Measurements from ENCODE around the gene BORCS8.
"Not testable (repeated sequence)": the region's sequence is repeated elsewhere in the genome, so short reads cannot be mapped to it uniquely, and the experiment has no call there.

The BORCS8 gene

DNA sequence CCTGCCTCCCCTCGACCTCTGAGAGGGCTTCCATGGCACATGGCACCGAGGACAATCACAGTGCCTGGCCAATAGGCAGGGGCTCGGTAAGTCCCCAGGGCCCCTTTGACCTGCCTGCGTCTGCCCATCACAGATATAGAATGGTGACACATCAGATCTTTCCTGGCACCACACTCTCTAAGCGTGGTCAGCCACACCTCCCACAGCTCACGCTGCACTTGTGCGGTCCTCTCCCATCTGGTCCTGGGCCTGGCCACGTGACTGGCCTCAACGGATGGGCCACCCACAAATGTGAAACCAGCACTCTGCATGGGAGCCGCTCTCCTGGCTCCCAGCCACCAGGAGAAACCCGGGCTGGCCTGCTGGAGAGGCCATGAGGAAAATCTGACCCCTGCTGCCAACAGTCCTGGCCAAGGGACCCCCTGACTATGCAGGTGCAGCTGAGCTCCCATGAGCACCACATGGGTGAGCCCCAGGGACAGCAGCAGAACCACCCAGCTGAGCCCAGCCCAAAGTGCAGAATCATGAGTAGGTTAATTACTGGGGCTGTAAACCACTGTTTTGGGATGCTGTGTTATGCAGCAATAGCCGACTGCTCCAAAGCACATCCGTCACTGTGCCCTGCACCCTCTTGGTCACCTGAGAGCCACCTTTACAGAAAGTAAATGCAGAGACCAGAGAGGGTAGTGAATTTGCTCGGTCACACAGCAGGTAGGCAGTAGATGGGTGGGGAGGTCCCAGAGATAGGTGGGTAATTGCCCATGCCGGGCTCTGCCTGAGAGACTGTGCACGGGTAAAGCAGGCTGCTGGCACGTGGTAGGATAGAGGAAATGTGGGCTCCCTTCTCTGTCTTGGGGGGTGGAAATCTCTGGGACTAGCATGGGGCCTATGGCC, 12.2 kb downstream of the BORCS8 start:
- DNase-seq (ENCODE audit: low read depth) = peak; percentile 21

DNA sequence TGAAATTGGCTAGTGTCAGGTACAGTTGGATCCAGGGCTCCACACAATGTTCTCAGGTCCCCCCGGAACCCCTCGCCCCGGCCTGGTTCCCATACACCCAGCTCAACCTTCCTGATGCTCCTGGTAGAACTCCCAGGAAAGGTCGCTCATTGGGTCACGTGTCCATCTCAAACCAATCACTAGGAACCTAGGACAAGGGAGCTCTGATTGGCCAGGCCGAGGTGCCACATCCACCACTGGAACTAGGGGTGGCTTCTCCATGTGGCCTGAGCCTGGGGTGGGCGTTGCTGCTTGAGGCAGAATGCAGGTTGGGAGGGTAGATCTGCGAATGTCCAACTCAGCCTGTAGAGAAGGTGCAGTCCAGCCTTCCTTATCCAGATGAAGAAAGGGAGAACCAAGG, 15.0 kb downstream of the BORCS8 start:
- DNase-seq (ENCODE audit: low read depth) = no peak

DNA sequence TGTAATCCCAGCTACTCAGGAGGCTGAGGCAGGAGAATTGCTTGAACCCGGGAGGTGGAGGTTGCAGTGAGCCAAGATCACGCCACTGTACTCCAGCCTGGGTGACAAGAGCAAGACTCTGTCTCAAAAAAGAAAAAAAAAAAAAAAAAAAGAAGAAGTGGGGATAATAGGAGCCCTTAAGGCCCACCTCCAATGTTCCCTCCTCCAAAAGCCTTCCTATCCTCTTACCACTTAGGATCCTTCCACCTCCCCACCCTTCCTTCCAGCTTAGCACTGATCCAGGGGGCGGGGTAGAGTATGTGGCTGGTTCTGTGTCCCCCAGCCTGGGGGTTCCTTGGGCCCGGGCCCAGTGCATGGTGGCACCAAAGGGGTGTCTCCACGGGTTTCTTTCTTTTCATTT, 18.7 kb downstream of the BORCS8 start:
- DNase-seq (ENCODE audit: low read depth) = not testable (repeated sequence)

DNA sequence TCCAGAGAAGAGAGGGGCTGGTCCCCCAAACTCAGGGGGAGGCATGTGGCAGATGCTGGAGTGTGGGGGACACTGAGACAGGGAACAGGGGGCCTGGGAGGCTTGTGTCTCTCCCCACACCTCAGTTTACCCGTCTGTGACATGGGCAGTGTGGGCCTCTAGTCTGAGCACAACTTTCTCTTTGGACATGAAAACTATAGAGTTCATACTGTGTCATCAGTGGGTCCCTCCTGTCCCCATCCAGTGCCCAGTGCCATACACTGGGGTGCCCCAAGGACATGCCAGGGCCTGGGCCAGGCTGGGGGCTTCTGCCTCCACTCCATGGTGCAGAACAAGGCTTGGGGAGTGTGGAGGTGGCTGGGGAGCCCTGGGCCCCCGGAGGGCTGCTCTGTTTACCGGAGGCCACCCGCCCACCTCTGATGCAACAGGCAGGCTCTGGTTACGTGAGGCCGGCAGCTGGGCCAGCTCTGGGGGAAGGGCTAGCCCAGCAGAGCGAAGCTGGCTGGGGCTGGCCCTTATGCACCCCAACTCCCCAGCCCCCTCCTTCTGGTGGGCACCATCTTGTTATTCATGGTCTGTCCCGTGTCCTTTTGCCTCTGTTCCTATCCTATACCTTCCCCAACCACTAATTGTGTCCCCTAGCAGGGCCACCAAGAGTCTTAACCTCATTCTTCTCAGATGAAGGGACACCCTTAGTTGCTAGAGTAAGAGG, 20.0 kb downstream of the BORCS8 start:
- peak; percentile 79 for DNase-seq (ENCODE audit: low read depth)

DNA sequence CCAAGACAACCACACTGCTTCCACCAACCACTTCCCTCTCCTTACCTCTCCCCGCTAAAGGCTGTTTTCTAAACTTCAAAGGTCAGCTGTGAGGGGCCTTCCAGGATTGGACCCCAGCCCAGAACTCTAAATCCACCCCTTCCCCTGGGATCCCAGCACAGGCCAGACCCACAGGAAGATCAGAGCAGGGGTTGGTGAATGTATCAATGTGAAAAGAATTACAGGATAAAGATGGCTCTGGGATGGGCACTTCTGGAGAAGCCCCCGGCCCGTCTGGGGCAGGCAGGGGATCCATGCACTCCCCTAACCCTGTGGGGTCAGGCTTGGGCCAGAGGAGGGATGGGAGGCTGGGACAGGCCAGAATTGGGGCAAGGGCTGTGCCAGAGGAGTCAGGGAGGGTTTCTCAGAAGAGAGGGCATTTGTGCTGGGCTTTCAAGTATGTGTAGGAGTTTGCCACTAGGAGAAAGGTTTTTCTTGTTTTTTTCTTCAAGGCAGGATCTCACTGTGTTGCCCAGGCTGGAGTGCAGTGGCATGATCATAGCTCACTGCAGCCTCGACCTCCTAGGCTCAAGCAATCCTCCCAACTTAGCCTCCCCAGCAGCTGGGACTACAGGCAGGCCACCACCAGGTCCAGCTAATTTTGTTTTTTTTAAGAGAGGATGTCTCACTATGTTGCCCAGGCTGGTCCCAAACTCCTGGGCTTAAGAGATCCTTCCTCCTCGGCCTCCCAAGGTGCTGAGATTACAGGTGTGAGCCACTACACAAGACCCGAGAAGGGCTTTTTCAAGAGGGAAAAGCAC, 20.9 kb downstream of the BORCS8 start:
- DNase-seq (ENCODE audit: low read depth) = no peak

DNA sequence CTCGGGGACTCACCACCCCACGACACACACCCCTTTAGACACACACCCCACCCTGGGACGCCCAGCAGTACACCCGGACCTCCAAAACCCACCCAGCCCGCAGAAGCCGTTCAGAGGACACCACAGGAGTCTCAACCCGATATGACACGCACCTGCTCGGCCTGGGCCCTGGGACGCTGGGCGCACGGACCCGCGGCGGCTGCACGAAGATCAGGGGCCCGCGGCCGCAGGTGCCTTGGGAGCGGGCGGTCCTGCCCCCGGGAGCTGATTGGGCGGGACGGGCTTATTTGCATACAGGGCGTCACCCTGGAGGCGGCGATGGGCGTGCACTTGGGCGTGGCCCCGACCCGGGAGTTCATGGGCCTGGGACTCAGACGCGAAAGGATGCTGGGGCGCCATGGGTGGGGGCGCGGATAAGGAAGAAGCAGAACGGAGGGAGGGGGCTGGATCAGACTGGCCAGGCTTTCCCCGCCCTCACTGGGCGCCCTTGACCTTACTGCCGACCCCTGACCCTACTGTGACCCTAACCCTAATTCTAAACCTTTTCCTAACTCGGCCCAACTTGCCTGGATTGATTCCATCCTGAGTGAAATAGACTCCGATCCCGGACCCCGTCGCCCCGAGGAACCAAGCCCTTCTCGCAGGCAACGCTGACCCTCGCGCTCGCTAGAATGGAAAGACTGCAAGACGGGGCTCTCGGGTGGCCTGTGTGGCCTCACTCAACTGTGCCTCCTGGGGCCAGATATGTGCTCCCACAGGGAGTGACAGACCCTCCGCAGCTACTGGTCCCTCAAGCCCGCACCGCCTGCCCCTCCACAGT, 21.7 kb downstream of the BORCS8 start, which contains the start of gene MEF2B:
MEF2B (minus strand) TSS at position 211 of the 820 bp plus-strand sequence. CDS start 19,528 bp downstream, outside the sequence.
- peak; percentile 74 for DNase-seq (ENCODE audit: low read depth)

DNA sequence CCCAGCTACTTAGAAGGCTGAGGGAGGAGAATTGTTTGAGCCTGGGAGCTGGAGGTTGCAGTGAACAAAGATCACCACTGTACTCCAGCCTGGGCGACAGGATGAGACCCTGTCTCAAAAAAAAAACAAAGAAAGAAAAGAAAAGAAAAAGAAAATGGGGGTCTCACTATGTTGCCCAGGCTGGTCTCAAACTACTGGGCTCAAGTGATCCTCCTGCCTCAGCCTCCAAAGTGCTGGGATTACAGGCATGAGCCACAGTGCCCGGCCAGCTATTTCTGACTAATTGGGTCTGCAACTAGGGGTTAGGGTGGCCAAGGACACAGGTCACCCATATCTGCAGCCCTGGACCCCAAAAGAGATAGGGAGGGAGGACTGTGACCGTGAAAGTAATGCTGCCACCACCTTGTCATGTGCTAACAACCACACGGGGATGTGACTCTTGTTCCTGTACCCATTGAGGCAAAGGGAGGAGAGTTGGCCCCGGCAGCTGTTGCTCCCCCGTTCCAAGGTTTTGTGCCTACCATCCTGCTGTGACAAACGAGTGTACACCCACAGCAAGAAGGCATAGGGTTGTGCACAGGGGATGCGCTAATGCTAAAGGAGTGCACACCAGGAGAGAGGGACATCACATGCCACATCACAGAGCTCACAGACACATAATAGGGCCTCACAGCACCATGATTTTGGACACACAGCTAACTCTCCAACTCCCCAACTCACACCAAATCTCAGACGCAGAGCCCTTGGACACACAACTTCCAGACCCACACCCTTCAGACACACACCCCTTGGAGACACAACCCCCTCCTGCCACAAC, 22.5 kb downstream of the BORCS8 start:
- no peak for DNase-seq (ENCODE audit: low read depth)

DNA sequence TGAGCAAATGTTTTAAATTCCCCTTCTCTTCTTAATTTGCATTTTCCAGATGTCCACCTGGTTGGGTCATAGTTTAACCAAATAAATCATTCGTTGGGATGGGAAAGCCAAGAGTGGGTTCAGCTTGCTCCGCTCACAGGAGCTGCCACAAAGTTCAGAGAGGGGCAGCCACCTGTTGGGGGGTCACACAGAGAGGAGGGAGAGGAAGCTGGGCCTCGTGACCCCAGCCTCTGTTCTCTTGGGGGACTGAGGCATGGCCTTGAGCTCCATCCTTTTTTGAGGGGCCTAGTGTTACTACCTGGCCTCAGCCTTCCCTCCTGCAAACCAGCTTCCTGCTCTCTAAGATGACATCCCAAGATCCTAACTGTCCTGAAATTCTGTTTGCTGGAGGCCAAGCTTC, 24.3 kb downstream of the BORCS8 start:
- DNase-seq (ENCODE audit: low read depth) = no peak

DNA sequence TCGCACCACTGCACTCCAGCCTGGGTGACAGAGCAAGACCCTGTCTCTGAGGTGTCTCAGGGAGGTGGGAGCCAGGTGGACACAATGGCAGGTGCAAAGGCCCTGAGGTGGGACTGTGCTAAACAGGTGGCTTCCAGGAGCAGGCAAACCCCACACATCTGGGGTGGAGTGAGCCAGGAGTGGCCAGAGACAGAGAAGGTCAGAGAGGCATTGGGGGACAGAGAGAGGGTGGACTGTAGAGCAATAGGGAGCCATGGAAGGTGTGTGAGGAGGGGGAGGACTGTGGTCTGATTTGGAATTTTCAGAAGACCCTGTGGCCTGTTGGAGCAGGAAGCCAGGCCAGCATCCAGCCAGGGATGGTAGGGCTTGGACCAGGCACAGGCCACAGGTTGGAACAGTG, 26.6 kb downstream of the BORCS8 start:
- DNase-seq (ENCODE audit: low read depth) = no peak

DNA sequence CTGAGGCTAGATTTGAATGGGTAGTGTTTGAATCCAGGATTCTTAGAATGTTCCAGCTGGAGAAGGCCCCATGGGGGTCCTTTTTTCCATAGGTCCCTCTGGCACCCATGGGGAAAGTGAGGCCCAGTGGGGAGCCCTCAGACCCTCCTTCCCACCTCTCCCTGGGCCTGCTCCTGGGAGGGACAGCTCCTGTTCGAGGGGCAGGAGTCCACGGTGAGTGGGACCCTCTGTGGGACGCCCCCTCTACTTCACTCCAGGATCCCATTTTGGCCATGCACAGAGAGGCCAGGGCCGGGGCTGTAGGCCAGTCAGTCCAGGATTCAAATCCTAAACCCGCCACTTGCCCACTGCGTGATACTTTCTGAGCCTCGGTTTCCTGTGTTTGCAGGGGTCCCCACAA, 29.5 kb downstream of the BORCS8 start:
- no peak for DNase-seq (ENCODE audit: low read depth)

DNA sequence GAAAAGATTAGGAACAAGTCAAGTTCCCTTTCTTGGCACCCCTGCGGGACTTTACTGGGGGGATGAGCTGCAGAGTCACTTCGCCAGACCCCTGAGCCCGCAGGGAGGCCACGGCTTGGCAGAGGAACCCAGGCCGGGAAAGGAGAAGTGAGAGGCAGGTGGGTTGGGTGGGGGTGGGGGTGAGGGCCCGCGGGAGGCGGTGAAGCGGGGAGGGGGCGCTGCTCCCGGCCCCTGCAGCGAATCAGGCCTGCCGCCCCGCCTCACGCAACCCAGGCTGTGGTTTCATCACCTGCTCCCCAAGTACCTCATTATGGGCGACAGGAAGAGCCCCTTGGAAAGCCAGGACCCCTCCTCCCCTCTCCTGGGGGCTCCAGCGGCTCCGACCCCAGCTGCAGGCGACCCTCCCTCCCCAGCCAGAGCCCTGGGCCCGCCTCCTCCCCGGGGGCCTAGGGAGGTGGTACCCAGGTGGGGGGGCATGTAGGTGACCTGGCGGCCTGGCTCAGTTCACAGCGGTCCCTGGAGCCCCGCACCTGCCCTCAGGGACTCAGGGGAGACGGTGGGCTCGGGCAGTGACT, 31.4 kb downstream of the BORCS8 start:
- DNase-seq (ENCODE audit: low read depth) = no peak

DNA sequence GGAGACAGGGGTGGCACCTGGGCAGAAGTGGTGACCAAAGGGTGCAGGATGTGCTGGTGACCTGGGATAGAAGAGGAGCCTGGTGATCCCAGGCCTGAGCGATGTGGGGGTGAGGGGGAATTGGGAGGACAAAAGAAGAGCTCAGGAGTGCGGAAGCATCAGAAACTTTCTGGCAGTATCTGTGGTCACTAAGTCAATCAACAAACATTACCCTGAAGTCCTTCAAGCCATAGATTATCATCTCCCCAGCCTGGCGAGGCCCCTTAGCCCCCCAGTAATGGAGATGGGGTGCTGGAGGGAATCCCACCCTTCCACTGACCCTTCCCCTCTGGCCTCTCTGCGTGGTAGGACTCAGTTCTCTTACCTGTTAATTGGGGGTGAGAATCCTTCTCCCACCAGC, 32.4 kb downstream of the BORCS8 start:
- no peak for DNase-seq (ENCODE audit: low read depth)

DNA sequence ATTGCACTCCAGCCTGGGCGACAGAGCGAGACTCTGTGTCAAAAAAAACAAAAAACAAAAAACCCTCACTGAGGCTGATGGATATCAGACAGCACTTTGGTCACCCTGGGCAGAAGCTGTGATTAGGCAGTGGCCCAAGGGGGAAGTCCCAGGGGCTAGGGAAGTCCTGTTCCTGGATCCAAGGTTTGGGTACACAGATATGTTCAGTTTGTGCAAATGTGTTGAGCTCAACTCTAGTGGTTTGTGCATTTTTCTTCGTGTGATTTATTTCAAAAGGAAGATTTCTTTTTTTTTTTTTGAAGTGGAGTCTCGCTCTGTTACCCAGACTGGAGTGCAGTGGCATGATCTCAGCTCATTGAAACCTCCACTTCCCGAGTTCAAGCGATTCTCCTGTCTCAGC, 34.1 kb downstream of the BORCS8 start:
- no peak for DNase-seq (ENCODE audit: low read depth)

DNA sequence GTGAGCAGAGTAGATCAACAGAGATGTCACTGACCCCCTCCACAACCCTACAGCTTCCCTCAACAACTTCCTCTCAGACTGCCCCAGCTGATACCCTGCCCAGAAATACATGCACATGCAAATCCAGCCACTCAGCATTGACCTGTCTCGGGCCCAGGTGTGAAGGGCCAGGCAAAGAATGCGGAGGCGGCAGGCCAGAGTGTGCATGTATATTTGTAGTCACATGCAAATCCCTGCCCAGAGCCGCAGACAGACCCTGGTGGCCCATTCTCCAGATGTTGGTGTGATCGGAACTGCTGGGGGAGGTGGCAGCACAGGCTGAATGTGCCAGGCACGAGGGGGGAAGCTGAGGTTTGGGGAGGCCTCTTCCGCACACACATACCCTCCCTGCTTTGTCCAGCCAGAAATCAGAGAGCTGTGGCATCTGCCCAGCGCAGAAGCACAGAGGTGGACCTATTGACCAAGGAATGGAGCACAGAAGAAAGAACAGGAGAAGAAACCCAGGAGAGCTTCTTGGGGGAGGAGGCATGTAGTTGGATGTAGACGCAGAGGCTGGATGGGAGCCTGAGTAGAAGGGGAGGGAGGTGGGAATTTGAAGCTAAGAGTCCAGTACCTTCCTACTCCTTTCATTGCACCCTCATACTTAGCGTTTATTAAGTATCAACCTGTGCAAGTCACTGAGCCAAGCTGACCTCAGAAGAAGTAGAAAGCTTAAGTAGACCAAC, 36.3 kb downstream of the BORCS8 start:
- no peak for DNase-seq (ENCODE audit: low read depth)

DNA sequence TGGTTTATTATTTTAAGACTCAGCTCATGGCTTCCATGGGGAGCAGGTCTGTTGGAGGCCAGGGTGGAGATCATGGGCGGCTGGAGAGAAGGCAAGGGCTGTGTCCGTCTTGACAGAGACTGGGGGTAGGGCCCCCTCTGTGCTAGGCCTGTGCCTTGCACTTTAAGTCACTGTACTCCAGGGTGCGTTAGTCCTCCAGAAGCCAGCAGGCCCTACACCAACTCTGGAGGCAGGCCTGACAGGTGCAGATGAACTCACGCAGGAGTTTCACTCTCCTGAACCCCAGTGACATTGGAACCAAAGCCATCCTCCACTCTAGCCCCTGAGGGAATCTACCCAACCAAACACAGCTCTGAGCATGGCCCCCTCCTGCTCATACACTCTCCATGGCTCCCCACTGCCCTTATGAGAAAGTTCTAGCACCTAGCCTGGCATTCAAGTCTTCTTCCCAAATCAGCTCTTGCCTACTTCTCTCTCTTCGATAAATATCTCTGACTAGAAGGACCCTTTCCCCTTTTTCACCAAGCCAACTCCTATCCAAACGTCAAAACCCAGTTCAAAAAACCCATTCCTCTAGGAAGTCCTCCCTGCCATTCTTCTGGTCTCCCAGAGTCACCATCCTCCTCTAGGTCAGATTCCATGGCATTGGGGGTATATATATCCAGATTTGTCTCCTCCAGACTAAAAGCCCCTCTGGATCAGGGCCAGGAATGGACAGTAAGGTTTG, 37.0 kb downstream of the BORCS8 start:
- DNase-seq (ENCODE audit: low read depth) = no peak

DNA sequence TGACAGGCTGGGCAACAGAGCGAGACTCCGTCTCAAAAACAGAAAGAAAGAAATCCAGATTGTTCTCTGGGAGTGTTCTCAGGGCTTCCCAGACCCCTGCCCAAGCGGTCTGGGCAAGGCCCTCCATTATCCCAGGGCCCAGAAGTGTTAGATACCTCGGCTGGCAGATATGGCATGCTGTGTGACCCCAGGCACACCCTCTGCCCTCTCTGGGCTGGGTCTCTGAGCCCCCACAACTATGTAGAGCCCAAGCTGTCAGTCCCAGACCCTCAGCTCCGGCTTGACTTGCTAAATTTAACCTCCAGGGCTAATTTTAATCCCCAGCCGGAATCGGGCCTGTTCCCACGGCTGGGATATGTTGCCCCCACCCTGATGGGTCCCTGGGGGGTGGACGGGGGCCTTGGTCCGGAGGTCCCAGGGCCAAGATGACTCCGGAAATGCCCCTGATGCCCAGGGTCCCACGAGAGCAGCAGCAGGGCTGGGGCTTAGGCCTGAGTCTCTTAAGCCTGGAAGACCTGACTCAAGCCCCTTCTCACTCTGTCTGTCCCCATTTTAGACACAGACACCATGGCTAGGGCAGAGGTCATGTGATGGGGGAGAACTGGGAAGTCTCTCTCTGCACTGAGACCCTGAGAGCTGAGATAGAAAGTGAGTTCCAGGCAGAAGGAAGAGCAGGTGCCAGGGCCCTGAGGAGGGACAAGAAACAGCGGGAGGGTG, 39.1 kb downstream of the BORCS8 start:
- DNase-seq (ENCODE audit: low read depth) = no peak

DNA sequence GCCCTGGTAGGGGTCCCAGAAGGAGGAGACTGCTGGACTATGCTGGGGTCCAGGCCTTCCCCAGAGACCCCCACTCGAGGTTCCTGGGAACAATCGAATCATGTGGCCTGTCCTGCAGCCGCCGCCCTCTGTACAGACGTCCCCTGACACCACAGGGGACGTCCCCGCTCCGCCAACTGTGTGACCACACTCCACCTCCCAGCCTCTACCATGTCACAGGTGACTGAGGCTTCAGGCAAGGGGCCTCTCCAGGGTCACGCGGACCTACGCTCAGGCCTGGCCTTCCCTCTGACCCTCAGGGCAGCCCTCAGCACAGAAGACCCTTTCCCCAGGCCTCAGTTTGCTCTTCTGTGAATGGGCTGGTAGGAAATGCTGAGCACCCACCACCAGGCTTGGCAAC, 40.5 kb downstream of the BORCS8 start:
- DNase-seq (ENCODE audit: low read depth) = no peak

DNA sequence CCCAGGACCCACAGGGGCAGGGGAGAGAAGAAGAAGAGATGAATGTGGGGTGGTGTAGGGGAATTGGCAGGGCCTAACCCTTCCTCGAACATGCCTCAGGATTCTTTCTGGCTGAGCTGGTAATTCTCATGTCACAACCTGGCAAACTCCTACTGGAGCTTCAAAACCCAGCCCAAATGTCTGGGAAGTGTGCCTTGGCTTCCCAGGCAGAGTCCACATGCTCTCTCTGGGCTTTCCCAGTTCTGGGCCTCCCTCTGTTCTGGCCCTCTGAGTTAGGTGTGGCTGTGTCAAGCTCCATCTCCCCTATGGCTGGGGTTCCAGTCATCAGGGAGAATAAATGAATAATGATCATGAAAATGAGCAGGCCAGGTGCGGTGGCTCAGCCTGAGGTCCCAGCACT, 42.5 kb downstream of the BORCS8 start:
- DNase-seq (ENCODE audit: low read depth) = no peak
